CD8-positive, alpha-beta memory T cell (primary cell): ENCODE measurements around the gene DUSP10. TPM values are rescaled to one million over a fixed set of nuclear protein-coding genes. Genes with fewer than 3 reads are reported as not detected.

Experiments used
- CTCF ChIA-PET: fragments of 350-600 bp; sonication (Branson Sonifier 250); formaldehyde crosslinking; loops from one replicate; lab custom pipeline; 2021; ENCODE audit warnings: antibody characterized with exemption; lab: Charles Lee
- POLR2A ChIA-PET: fragments of 350-600 bp; sonication (Branson Sonifier 250); formaldehyde crosslinking; loops from one replicate; lab custom pipeline; 2021; ENCODE audit warnings: antibody characterized with exemption; lab: Charles Lee
- DNase-seq, 5 donors: peaks; one replicate each; pipeline versions ENCODE4 v3.0.0 to v3.0.0-alpha.2; 2020 to 2022; ENCODE audit warnings: mixed read lengths in 1 of 5
- H3K27ac ChIP-seq: one replicate; pipeline ENCODE4 v1.7.0; 2013; ENCODE audit warnings: low read depth, mild to moderate bottlenecking, low read length, moderate library complexity
- H3K27me3 ChIP-seq: 2 replicates; pipeline ENCODE4 v1.7.0; 2013; ENCODE audit warnings: low read length, mild to moderate bottlenecking; ENCODE audit not compliant: insufficient read depth, poor library complexity, severe bottlenecking
- H3K36me3 ChIP-seq: 2 replicates; pipeline ENCODE4 v1.7.0; 2013; ENCODE audit warnings: mild to moderate bottlenecking, low read length, moderate library complexity; ENCODE audit not compliant: insufficient read depth
- H3K4me1 ChIP-seq: 2 replicates; pipeline ENCODE4 v1.7.0; 2013; ENCODE audit warnings: mild to moderate bottlenecking, low read length, moderate library complexity; ENCODE audit not compliant: insufficient read depth
- H3K4me3 ChIP-seq: 2 replicates; pipeline ENCODE4 v1.7.0; 2013; ENCODE audit warnings: mild to moderate bottlenecking, low read length
- H3K9me3 ChIP-seq: 2 replicates; pipeline ENCODE4 v1.7.0; 2013; ENCODE audit warnings: mild to moderate bottlenecking, low read length
- H3K27ac Mint-ChIP-seq, 8 donors: one replicate each; pipeline ENCODE4 v1.8.0; 2020 to 2021; ENCODE audit warnings: mixed read lengths in 8 of 8, mild to moderate bottlenecking in 6 of 8, inconsistent platforms in 3 of 8, moderate library complexity in 3 of 8
- H3K27me3 Mint-ChIP-seq, 2 donors: one replicate each; pipeline ENCODE4 v1.8.0; 2020 to 2021; ENCODE audit warnings: mixed read lengths in 2 of 2, mild to moderate bottlenecking in 1 of 2, moderate library complexity in 1 of 2
- H3K36me3 Mint-ChIP-seq, 3 donors: one replicate each; pipeline ENCODE4 v1.8.0; 2020 to 2021; ENCODE audit warnings: mixed read lengths in 3 of 3, inconsistent platforms in 1 of 3, mild to moderate bottlenecking in 1 of 3
- H3K4me1 Mint-ChIP-seq, 3 donors: one replicate each; pipeline ENCODE4 v1.8.0; 2020 to 2021; ENCODE audit warnings: mixed read lengths in 3 of 3, inconsistent platforms in 1 of 3, mild to moderate bottlenecking in 1 of 3
- H3K4me3 Mint-ChIP-seq, 7 donors: one replicate each; pipeline ENCODE4 v1.8.0; 2020 to 2021; ENCODE audit warnings: mixed read lengths in 7 of 7, mild to moderate bottlenecking in 6 of 7, moderate library complexity in 4 of 7, inconsistent platforms in 2 of 7
- H3K9me3 Mint-ChIP-seq, 5 donors: one replicate each; pipeline ENCODE4 v1.8.0; 2020 to 2022; ENCODE audit warnings: mixed read lengths in 5 of 5, mild to moderate bottlenecking in 3 of 5, moderate library complexity in 2 of 5, inconsistent platforms in 1 of 5
- polyA plus RNA-seq: library from polyadenylated mRNA; unstranded; fragments of 300-500 nt; fragmentation: Illumina TruSeq; gene quantifications from one replicate; pipeline ENCODE4 v1.2.3, GENCODE V29; 2021
- total RNA-seq, 2 experiments: library from RNA; stranded (reverse); gene quantifications; one replicate each; pipeline ENCODE4 v1.2.3, GENCODE V29; 2021

Gene DUSP10
- total and polyA plus RNA-seq, 3 experiments from 2014 or later, result 8.0 to 25.4 (median 23.7) TPM

DNA sequence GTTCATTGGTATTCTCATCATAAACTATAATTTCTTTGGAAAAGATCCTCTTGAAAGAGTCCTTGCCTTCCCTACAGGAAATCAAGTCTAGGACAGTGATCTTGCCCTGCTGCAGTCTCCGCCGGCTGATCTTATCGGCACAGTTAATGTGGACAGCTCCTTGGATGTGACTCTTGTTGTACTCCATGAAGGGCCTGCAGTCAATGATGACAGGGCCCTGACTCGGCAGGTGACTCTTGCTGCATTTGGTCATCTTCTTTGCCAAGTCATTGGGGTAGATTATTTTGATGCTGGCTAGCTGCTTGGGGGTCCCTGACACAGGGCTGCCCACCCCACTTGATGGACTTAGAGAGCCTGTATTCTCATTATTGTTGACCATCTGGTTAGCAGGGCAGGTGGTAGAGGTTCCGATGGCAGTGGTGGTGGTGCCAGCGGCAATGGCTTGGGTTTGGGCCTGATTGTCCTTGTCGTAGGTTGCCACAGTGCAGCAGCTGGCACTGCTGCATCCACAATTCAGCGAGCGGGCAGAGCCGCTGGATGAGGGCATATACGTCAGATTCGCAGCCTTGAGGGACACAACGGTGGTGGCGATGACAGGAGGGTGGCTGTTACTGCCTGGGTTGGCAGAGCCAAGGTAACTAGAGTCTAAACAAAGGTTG lies 2.7 kb downstream of the DUSP10 start:
- H3K4me3 ChIP-seq, result no peak overlapping the region
- no peak overlapping the region for H3K27ac ChIP-seq
- CTCF ChIA-PET, result interaction anchor here (2.6 kb wide), 1 partner anchor 18 kb away, joined by 7 read pairs; no protein-coding TSS in a partner anchor
- DNase-seq, result no peak
- no peaks in the 10 kb centered on the region for H3K27me3 ChIP-seq
- Mint-ChIP-seq H3K4me1 (peaks cover 26 to 52% (median 42%) of the 10 kb centered on the region in 3 donors), H3K4me3 (peak overlapping the region in 6 of 7 donors; percentile 12 to 64 (median 36)), H3K27me3 (no peaks in the 10 kb centered on the region), H3K9me3 (no peaks in the 10 kb centered on the region), H3K36me3 (peaks cover 18 to 39% (median 25%) of the 10 kb centered on the region in 3 donors), H3K27ac (no peak overlapping the region)
- no peaks in the 10 kb centered on the region for H3K9me3 ChIP-seq
- POLR2A ChIA-PET, result no interaction called here
- H3K4me1 ChIP-seq, result peaks cover 12% of the 10 kb centered on the region
- H3K36me3 ChIP-seq, result no peaks in the 10 kb centered on the region

- Mint-ChIP-seq H3K9me3 (no peaks in the 10 kb centered on the region), H3K4me1 (peaks cover 44 to 70% (median 60%) of the 10 kb centered on the region in 3 donors), H3K27me3 (no peaks in the 10 kb centered on the region), H3K4me3 (peak overlapping the region in 1 of 7 donors; percentile 16), H3K36me3 (peaks cover 18 to 41% (median 25%) of the 10 kb centered on the region in 3 donors), H3K27ac (no peak overlapping the region)
- Histone ChIP-seq H3K27me3 (no peaks in the 10 kb centered on the region), H3K4me1 (peaks cover 24% of the 10 kb centered on the region), H3K4me3 (no peak overlapping the region), H3K27ac (no peak overlapping the region), H3K36me3 (no peaks in the 10 kb centered on the region), H3K9me3 (no peaks in the 10 kb centered on the region)
- DNase-seq, result no peak
- ChIA-PET CTCF (no interaction called here), POLR2A (no interaction called here)
Observed at GRCh38 chr1:221736714-221737113, 5.2 kb downstream of the DUSP10 start.

DNA sequence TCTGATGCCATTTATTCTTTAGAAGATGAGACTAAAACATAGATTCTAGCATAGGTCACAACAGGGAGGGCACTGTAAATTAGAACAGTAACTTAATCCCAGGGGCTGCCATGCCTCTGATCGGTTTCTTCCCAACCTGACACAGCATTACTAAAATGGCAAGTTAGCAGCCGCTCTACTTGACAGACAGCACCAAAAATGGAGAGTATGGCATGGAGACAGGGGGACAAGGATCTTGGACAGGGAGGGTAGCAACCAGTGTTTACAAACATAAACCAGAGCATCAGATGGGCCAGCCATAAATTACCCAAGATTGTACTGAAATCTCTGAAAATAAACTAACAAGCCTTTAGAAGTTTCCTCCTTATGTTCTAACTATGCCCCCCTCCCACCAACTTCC lies 5.9 kb downstream of the DUSP10 start:
- Histone ChIP-seq H3K9me3 (no peaks in the 10 kb centered on the region), H3K4me1 (peaks cover 24% of the 10 kb centered on the region), H3K27ac (no peak overlapping the region), H3K4me3 (no peak overlapping the region), H3K36me3 (no peaks in the 10 kb centered on the region), H3K27me3 (no peaks in the 10 kb centered on the region)
- no peaks in the 10 kb centered on the region for H3K9me3 Mint-ChIP-seq
- no peak for DNase-seq
- H3K27me3 Mint-ChIP-seq, result no peaks in the 10 kb centered on the region
- ChIA-PET CTCF (no interaction called here), POLR2A (no interaction called here)
- H3K4me3 Mint-ChIP-seq, result peak overlapping the region in 1 of 7 donors; percentile 55
- H3K4me1 Mint-ChIP-seq, result peaks cover 45 to 71% (median 61%) of the 10 kb centered on the region in 3 donors
- H3K36me3 Mint-ChIP-seq, result peaks cover 18 to 41% (median 25%) of the 10 kb centered on the region in 3 donors
- peak overlapping the region in 1 of 8 donors; percentile 46 for H3K27ac Mint-ChIP-seq

DNA sequence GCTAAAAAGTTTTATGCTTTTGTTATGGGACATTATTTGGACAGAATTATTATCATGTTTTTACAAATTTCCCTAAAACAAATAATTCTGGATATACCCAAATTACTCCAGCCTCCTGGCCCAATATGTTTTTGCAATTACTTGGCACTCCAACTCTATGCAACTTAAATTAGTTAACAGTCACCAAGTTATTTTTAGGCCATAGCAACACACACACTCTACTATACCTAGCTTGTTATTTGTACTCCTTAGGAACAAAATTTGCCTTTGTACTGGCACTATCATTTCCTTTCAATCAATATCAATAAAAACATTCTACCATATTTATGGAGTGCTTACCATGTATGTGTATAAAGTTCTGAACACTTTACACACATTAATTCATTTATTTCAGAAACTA lies 7.7 kb downstream of the DUSP10 start:
- CTCF ChIA-PET, result interaction anchor here (1.0 to 1.5 kb wide), 3 partner anchors 22 to 256 kb away, joined by 3 read pairs; no protein-coding TSS in a partner anchor
- no peak for DNase-seq
- peaks cover 59 to 86% (median 59%) of the 10 kb centered on the region in 3 donors for H3K4me1 Mint-ChIP-seq
- Histone ChIP-seq H3K36me3 (no peaks in the 10 kb centered on the region), H3K4me3 (no peak overlapping the region), H3K27ac (no peak overlapping the region), H3K27me3 (no peaks in the 10 kb centered on the region), H3K4me1 (peaks cover 12% of the 10 kb centered on the region), H3K9me3 (no peaks in the 10 kb centered on the region)
- peaks cover 18 to 39% (median 23%) of the 10 kb centered on the region in 3 donors for H3K36me3 Mint-ChIP-seq
- H3K4me3 Mint-ChIP-seq, result no peak overlapping the region
- POLR2A ChIA-PET, result interaction anchor here (0.6 to 1.0 kb wide), 2 partner anchors 9 to 69 kb away, joined by 3 to 4 read pairs; no protein-coding TSS in a partner anchor
- H3K9me3 Mint-ChIP-seq, result no peaks in the 10 kb centered on the region
- no peaks in the 10 kb centered on the region for H3K27me3 Mint-ChIP-seq
- peak overlapping the region in 2 of 8 donors; percentile 37 to 42 for H3K27ac Mint-ChIP-seq

DNA sequence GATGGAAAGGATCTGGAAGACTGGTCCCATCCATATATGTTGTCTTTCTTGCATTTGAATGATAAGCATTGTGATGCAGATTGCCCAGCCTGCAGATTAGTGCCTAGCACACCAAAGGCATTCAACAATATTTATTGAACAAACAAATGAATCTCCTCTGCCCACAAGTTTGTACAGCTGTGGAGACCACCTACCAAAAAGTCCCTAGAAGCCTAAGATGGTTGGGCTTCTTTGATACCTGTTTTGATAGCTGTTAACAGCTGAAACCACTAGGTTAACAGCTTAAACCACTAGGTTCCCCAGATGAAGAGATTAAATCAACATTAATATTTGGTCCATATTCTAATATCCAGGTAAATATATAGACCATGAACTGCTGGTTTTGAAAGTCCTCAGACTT lies 9.8 kb downstream of the DUSP10 start:
- H3K36me3 ChIP-seq, result no peaks in the 10 kb centered on the region
- ChIA-PET POLR2A (interaction anchor here (1.0 kb wide), 1 partner anchor 10 kb away, joined by 5 read pairs; the partner anchor contains the start of gene DUSP10), CTCF (interaction anchor here (2.0 kb wide), 1 partner anchor 10 kb away, joined by 6 read pairs; the partner anchor contains the start of gene DUSP10)
- H3K27ac Mint-ChIP-seq, result peak overlapping the region in 1 of 8 donors; percentile 27
- no peak overlapping the region for H3K27ac ChIP-seq
- no peaks in the 10 kb centered on the region for H3K9me3 Mint-ChIP-seq
- H3K36me3 Mint-ChIP-seq, result peaks cover 0 to 17% (median 6%) of the 10 kb centered on the region in 3 donors
- H3K27me3 ChIP-seq, result no peaks in the 10 kb centered on the region
- no peaks in the 10 kb centered on the region for H3K27me3 Mint-ChIP-seq
- H3K9me3 ChIP-seq, result no peaks in the 10 kb centered on the region
- no peak for DNase-seq
- no peak overlapping the region for H3K4me3 ChIP-seq
- H3K4me1 ChIP-seq, result peaks cover 27% of the 10 kb centered on the region
- H3K4me1 Mint-ChIP-seq, result peaks cover 64 to 84% (median 80%) of the 10 kb centered on the region in 3 donors
- no peak overlapping the region for H3K4me3 Mint-ChIP-seq

DNA sequence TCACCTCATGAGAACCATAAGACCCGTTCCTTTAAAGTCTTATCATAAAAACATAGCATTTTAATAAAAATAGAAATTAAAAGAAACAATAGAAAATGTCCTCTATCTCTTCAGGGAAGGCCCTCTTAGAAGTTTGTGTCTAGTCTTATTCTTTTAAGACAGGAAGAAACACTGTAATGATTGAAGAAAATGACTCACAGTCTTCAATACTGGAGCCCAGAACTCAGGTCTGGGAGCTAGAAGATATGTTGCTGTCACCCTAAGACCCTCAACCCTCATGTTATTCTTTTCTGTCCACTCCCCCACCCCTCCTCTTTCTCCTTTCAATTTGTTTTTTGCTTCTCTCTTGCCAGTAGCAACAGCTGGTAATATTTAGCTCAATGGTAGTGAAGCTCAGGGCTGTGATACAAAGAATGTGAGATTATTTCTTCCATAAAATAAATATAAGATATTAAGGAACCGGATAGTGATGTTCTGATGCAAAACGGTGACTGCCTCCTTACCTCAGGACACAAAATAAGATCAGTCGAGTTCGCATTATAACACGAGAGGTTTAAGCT lies 12.0 kb downstream of the DUSP10 start:
- Histone ChIP-seq H3K36me3 (no peaks in the 10 kb centered on the region), H3K27me3 (no peaks in the 10 kb centered on the region), H3K4me3 (no peak overlapping the region), H3K4me1 (peaks cover 45% of the 10 kb centered on the region), H3K27ac (no peak overlapping the region), H3K9me3 (no peaks in the 10 kb centered on the region)
- CTCF ChIA-PET, result interaction anchor here (1.8 kb wide), 1 partner anchor 12 kb away, joined by 8 read pairs; the partner anchor contains the start of gene DUSP10
- H3K36me3 Mint-ChIP-seq, result peaks cover 0 to 4% (median 0%) of the 10 kb centered on the region in 3 donors
- peaks cover 68 to 88% (median 87%) of the 10 kb centered on the region in 3 donors for H3K4me1 Mint-ChIP-seq
- H3K9me3 Mint-ChIP-seq, result peaks cover 0 to 1% (median 0%) of the 10 kb centered on the region in 5 donors
- no peak for DNase-seq
- POLR2A ChIA-PET, result interaction anchor here (1.2 to 1.3 kb wide), 2 partner anchors 12 to 17 kb away, joined by 3 to 6 read pairs; partner anchors contain the start of gene DUSP10
- peak overlapping the region in 3 of 8 donors; percentile 31 to 79 (median 39) for H3K27ac Mint-ChIP-seq
- H3K27me3 Mint-ChIP-seq, result no peaks in the 10 kb centered on the region
- no peak overlapping the region for H3K4me3 Mint-ChIP-seq

- CTCF ChIA-PET, result no interaction called here
Observed at GRCh38 chr1:221728037-221728505, 13.8 kb downstream of the DUSP10 start.

More at GRCh38 chr1:221728037-221728505, 13.8 kb downstream of the DUSP10 start:
- Mint-ChIP-seq H3K4me3 (peak overlapping the region in 5 of 7 donors; percentile 8 to 58 (median 42)), H3K9me3 (peaks cover 0 to 10% (median 5%) of the 10 kb centered on the region in 5 donors), H3K27me3 (peaks cover 0 to 3% of the 10 kb centered on the region in 2 donors), H3K4me1 (peaks cover 54 to 77% (median 74%) of the 10 kb centered on the region in 3 donors), H3K36me3 (peaks cover 0 to 14% (median 6%) of the 10 kb centered on the region in 3 donors), H3K27ac (peak overlapping the region in 7 of 8 donors; percentile 4 to 87 (median 51))
- Histone ChIP-seq H3K4me3 (no peak overlapping the region), H3K9me3 (no peaks in the 10 kb centered on the region), H3K36me3 (no peaks in the 10 kb centered on the region), H3K4me1 (peaks cover 38% of the 10 kb centered on the region), H3K27me3 (no peaks in the 10 kb centered on the region), H3K27ac (no peak overlapping the region)
- no peak for DNase-seq
- POLR2A ChIA-PET, result interaction anchor here (0.6 to 0.9 kb wide), 2 partner anchors 14 to 24 kb away, joined by 4 to 7 read pairs; partner anchors contain the start of gene DUSP10
